HG03175 (cell line): Measurements from ENCODE around the gene EYS.

Experiments used
- ATAC-seq: cut with Tn5 transposase; IDR thresholded peaks from one replicate; pipeline ENCODE4 v1.9.1; 2021; ENCODE audit warnings: mild to moderate bottlenecking, moderate library complexity; ENCODE audit not compliant: unreplicated experiment

EYS gene

DNA sequence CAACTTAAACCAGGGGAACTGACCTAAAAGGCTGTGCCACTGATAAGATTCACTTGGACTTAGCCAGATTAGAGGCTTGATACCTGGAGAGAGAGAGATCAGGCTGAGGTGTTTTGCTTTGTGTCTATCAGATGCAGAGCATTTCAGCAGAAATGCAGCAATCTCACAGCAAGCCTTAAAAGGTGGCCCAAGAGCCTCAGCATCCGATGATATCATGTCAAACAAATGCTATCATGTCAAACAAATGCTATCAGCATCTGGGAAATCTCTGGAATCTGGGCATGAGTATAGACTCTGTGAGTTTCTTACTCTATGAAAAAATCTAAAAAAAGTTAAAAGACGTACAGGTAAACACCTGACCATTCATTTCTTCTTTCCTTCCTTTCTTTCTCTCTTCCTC lies 718.9 kb downstream of the EYS start:
- ATAC-seq, result no peak

DNA sequence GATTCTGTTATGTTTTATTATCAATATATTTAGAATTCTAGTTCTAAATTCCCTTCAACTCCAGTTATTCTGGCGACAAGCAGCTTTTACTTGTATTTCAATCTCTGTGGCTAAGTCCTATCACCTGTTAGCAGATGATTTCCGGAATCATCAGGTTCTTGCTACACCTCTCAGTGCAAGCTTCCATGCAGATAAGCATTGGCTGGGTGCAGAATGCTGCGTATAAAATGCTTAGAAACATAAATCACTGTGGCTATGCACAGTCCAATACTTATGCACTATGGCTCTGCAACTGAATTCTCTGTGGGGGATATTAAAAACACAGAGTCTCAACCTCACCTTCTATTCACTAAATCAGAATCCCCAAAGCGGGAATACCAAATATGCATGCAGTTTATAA lies 720.0 kb downstream of the EYS start:
- no peak for ATAC-seq

GRCh38 chr6:64985726-64986125 lies 721.3 kb downstream of the EYS start:
- no peak for ATAC-seq

DNA sequence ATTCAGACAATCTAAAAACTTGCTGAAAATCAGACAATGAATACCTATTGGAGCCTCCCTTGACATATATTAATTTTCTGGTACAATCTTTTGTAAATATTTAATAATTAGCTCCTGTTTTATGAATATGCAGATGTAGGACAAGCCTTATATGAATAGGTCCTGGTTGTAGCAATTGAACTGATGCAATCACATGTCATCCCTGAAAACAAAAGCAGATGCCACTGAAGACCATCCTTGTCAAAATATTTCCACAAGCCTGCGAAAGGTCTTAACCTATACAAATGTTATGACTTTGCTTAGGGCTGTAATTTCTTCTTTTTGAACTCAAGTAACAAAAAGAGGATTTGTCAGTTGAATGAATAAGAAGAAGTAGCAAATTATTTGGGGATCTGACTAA lies 722.1 kb downstream of the EYS start:
- ATAC-seq, result no peak

- no peak for ATAC-seq
Observed at GRCh38 chr6:64983089-64983488, 723.9 kb downstream of the EYS start.

DNA sequence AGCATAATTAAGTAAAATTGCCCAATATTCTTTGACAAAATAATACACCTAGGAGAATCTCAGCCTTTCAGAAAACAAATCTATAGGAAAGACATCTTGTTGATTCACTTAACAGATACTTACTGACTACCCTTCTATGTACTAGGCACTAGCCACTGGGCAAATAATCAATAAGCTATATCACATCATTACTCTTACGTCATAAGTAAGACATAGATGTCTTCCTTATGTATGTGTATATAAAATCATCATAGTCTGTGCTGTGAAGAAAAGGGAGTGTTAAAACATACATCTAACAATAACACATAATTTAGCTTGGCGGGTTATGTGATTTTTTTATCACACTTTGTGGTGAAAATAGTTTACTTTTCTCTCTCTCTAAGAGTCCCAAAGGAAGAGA lies 733.9 kb downstream of the EYS start:
- no peak for ATAC-seq

GRCh38 chr6:64969139-64969538 lies 737.9 kb downstream of the EYS start:
- no peak for ATAC-seq

DNA sequence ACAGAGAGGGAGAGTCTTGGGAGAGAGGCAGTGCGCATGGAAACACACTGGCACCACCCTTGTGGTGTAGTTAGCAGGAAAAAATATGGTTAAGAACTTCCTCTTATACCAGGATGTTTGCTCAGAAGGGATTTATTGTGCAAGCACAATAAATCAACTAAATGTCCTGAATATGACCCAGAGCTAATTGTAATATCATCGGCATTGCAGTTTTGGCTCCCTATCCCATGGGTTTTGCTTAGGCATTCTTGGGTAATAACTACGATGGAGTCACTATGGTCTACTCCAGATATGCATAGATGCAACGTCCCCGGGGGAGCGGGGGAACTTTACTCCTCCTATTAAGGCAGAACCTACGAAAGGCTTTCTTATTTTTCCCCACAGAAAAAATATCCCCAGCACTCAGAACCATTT lies 751.6 kb downstream of the EYS start:
- ATAC-seq, result no peak

DNA sequence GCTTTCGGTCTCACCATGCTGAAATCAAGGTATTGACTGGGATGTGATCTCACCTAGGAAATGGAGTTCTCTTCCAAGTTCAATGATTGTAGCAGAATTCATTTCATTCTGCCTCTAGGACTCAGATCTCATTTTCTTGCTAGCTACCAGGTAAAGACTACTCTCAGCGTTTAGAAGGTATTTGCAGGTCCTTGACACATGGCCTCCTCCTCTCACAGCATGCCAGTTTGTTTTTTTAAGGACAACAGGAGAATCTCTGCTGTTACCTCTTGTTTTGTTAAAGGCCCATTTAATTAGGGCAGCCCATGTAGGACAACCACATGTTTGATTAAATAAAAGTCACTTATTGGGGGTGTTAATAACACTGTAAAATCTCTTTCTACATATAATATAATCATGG lies 757.8 kb downstream of the EYS start:
- no peak for ATAC-seq

DNA sequence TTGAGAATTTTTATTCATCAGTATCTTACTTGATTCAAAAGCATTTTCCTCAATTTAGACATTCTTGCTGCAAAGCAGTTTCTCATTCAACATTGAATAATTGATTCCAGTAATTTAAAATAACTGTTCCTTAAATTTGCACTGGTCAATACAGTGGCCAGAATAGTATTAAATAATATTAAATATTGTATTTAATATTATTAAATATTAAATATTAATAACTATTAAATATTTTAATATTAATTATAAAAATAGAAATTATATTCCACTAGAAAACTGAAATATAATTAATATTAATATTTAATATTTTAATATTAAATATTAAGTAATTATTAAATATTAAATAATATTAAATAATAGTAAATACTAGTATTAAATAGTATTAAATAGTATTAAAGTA lies 758.8 kb downstream of the EYS start:
- ATAC-seq, result no peak

DNA sequence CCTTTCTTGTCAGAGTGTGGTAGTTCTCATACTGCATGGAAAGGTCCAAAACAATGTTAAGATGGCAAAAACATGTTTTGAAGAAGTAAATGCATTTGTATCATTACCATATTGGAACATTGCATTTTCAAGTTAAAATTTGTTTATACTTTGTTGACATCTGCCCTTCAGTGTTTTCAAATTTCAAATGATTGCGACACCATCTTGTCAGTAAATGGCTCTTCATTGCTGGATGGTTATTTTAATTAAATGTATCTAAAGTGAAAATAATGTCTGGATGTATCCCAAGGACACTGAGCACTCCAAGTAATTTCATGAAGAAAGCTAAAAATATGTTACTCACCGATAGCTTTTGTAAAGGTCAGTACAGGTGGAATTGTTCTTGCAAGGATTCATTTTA lies 761.6 kb downstream of the EYS start:
- no peak for ATAC-seq

DNA sequence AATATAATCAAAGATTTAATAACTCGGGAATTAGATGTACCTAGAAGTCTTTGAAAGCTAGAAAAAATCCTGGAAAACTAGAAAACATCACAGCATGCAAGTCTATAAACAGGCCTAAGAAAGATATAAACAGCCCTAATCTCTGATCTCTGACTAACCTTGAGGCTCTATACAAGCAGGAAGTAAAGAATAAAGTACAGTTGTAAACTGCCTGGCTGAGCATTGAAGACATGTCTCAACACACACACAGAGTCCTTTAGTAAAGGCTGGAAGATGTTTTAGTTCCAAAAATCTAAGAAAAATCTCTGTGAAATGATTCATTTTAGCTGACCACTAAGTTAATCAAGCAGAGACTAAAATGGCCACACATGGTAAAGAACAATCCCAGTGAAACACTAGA lies 774.5 kb downstream of the EYS start:
- no peak for ATAC-seq

DNA sequence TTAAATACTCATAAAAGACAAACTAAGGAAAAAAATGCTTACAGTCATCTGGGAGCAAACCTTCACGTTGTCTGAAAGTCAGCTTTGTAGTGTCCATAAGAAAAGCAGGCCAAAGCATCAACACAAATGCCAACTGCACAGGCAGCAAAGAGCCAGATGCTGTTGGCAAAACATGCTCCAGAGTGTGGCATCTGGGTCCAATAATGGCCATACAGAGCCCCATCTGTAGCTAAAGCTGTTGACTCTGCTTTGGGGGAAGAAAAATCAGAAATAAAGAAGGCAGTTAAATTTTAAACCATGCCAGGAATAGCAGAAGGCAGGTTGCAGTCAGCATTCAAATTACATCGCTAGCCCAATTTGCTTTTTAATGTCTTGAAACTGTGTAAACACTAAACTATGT lies 776.3 kb downstream of the EYS start:
- no peak for ATAC-seq

DNA sequence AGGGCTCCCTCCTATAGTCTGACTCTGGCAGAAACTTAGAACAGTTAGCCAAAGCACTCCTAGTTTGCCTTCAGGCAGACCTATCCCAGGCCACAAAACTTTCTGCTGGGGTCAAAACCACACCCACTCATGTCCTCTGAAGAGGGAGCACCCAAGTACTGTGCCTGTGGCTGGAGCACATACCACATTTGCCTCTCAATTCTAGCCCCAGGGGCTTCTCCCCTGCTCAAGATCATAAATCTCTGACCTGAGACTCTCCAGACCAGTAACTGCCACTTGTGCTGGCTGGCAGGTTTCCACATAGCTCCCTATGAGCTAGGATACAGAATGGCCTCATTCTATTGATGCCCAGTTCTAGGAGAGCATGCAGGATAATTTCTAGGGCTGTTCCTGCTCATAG lies 781.0 kb downstream of the EYS start:
- no peak for ATAC-seq

DNA sequence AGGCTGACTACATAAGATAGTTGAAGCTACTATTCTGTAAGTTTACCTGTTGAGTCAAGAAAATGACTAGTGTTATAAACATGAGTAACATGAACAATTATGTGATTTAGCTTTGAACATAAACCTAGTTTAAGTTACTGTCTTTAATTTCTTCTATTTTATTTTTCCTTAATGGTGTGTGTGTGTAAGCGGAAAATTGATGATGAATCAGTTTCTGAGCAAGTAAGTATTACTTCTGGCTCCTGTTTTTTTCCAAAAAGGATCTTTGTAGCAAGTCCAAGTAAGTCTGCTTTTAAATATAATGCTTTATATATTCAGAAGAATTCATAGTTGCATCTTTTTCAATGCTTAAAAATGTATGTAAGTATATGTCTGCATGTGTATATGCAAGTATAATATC lies 786.8 kb downstream of the EYS start:
- ATAC-seq, result no peak

DNA sequence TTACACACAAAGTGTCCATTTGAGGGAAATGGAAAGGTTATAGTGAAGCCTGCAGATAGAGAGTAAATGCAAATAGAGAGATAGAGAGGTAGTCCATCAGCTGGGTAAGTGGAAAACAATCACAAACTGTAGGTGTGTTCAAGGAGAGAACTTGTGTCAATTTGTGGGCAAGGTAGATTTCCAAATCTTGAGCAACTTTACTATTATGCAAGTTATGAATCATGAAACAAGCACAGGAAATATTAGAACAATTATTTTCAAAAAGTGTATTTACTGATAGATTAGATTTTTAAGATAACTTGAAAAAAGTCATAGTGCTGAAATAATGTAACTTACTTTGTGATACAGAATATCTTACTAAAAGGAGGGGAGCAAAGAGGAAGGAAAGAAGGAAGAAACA lies 792.9 kb downstream of the EYS start:
- no peak for ATAC-seq

DNA sequence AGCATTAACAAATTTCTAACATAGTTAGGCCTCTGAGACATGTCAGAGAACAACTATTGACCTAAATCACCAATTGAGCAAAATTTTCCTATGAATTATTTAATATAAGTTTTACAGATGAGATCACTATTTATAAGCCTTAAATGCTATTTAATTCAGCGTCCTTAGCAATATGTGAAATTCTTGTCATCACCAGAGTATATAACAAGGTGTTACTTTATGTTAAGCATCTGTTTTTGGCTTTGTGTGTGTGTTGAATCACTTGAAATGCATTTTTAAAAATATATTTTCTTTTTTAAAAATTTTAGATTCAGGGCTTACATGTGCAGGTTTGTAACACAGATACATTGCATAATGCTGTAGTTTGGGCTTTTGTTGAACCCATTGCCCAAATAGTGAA lies 794.1 kb downstream of the EYS start:
- ATAC-seq, result no peak

GRCh38 chr6:64908104-64908503 lies 798.9 kb downstream of the EYS start:
- no peak for ATAC-seq

DNA sequence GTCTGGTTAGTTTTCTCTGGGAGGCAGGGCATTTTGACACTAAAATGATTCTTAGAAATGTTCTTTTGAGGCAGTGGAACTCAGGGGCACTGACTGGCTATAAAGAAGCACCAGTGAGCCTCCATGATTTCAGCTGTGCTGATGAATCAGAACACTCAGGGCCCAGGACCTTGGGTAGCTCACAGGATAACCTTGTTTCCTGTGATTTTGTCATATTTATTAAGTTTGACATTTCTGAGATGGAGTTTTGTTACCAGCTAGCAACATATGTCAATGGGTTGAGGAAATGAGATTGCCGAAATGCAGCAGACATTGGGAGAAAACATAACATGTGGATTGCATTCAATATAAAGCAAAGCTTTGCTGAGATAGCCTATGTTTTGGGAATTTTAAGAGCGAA lies 802.4 kb downstream of the EYS start:
- ATAC-seq, result no peak

GRCh38 chr6:64902596-64902995 lies 804.4 kb downstream of the EYS start:
- no peak for ATAC-seq

DNA sequence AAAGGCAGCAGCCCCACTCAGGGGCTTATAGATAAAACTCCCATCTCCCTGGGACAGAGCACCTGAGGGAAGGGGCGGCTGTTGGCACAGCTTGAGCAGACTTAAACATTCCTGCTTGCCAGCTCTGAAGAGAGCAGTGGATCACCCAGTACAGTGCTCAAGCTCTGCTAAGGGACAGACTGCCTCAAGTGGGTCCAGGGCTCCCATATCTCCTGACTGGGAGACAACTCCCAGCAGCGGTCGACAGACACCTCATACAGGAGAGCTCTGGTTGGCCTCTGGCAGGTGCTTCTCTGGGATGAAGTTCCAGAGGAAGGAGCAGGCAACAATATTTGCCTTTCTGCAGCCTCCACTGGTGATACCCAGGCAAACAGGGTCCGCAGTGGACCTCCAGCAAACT lies 810.1 kb downstream of the EYS start:
- no peak for ATAC-seq

GRCh38 chr6:64895945-64896344 lies 811.1 kb downstream of the EYS start:
- ATAC-seq, result no peak

DNA sequence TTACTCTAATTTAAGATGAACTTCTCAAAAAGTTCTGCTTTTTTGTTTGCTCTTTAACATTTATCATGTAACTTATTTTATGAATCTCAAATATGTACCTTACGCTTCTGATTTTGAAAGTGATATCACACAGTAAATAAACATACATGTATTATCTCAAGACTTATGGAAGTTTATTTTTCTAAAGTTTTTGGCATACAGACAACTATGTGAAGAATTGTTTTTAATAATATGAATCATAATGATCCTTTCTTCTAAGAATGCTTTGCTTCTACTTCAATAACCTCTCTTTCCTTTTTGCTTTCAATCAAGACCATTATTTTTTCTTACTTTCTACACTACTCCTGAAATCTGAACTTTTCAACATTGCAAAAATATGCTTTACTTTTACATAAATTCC lies 816.4 kb downstream of the EYS start:
- ATAC-seq, result no peak

DNA sequence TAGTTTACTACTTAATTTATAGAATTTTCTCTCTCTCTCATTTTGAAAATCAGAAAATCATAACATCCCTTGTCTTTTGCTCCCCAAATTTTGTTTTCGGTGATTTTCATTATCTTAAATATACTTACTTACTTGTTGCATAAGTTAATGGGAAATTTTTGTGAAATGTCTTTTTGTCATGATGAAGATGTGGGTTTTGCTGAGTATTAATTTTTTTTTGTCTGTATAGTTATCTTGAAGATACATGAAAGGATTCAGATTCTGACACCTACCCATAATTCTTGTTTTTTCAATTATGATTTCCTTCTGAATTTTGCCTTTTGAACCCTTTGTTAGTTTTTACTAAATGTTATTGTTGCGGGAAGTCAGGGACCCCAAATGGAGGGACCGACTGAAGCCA lies 817.9 kb downstream of the EYS start:
- no peak for ATAC-seq
